ENCODE results near the gene TRIM56. TPM values are rescaled to one million over a fixed set of nuclear protein-coding genes. Genes with fewer than 3 reads are reported as not detected.
"Not testable (repeated sequence)": the region's sequence is repeated elsewhere in the genome, so short reads cannot be mapped to it uniquely, and the experiment has no call there.

TRIM56 gene
- total and polyA plus RNA-seq, 2 donors (not counting 1 experiment from before 2014, with no cell fraction given) = 6.0 to 27.6 TPM

GRCh38 chr7:101120315-101120714, 35.0 kb downstream of the TRIM56 start:
- Histone ChIP-seq H3K36me3 (ENCODE audit: control insufficient read depth, insufficient read depth, low read length) (no peaks in the 10 kb centered on the region), H3K79me2 (ENCODE audit: control insufficient read depth, insufficient read depth, low read length) (no peaks in the 10 kb centered on the region), H3K9ac (ENCODE audit: insufficient read depth, low read length) (no peak overlapping the region), H3K27ac (ENCODE audit: insufficient read depth, low read length) (peak overlapping the region; percentile 23), H3K4me1 (ENCODE audit: control insufficient read depth, extremely low read depth, insufficient read depth, low read length) (peaks cover 29% of the 10 kb centered on the region), H3K4me3 (replicated peaks in 1 of 4; ENCODE audit: control extremely low read depth in 1 of 4, insufficient read depth in 1 of 4, low read depth in 3 of 4, low read length in 4 of 4) (no peak overlapping the region), H3K27me3 (ENCODE audit: control insufficient read depth, insufficient read depth, low read length) (no peaks in the 10 kb centered on the region), H3K4me2 (ENCODE audit: extremely low read depth, insufficient read depth, low read length) (no peak overlapping the region), H3K9me3 (ENCODE audit: control insufficient read depth, insufficient read depth, low read depth, low read length) (no peaks in the 10 kb centered on the region), H2AFZ (ENCODE audit: low read length) (no peak overlapping the region), H4K20me1 (ENCODE audit: control insufficient read depth, extremely low read depth, insufficient read depth, low read length) (no peaks in the 10 kb centered on the region)
- DNase-seq (ENCODE audit: low read depth in 2 of 2) = peak in 1 of 2 donors; percentile 67
- TF ChIP-seq EZH2 (IDR thresholded peaks at IDR 0.05; ENCODE audit: low read length, missing control alignments) (no peak), CTCF (conservative IDR thresholded peaks at IDR 0.05 in 1 of 2, IDR thresholded peaks at IDR 0.05 in 1 of 2; ENCODE audit: low read depth in 1 of 2, low read length in 2 of 2) (no peak)

- H3K9me3 ChIP-seq (ENCODE audit: control insufficient read depth, insufficient read depth, low read depth, low read length); H3K4me3 ChIP-seq (replicated peaks in 1 of 4; ENCODE audit: control extremely low read depth in 1 of 4, insufficient read depth in 1 of 4, low read depth in 3 of 4, low read length in 4 of 4); H3K27me3 ChIP-seq (ENCODE audit: control insufficient read depth, insufficient read depth, low read length); H3K79me2 ChIP-seq (ENCODE audit: control insufficient read depth, insufficient read depth, low read length); H4K20me1 ChIP-seq (ENCODE audit: control insufficient read depth, extremely low read depth, insufficient read depth, low read length); DNase-seq (ENCODE audit: low read depth in 2 of 2); H2AFZ ChIP-seq (ENCODE audit: low read length); H3K36me3 ChIP-seq (ENCODE audit: control insufficient read depth, insufficient read depth, low read length); H3K4me2 ChIP-seq (ENCODE audit: extremely low read depth, insufficient read depth, low read length); H3K9ac ChIP-seq (ENCODE audit: insufficient read depth, low read length): not testable (repeated sequence)
- peaks cover 35% of the 10 kb centered on the region for H3K4me1 ChIP-seq (ENCODE audit: control insufficient read depth, extremely low read depth, insufficient read depth, low read length)
- peak overlapping the region; percentile 97 for H3K27ac ChIP-seq (ENCODE audit: insufficient read depth, low read length)
Measured at GRCh38 chr7:101121631-101121990, 36.3 kb downstream of the TRIM56 start.

GRCh38 chr7:101121991-101122932, 37.0 kb downstream of the TRIM56 start:
- Histone ChIP-seq H3K4me3 (replicated peaks in 1 of 4; ENCODE audit: control extremely low read depth in 1 of 4, insufficient read depth in 1 of 4, low read depth in 3 of 4, low read length in 4 of 4) (peak overlapping the region; percentile 22 to 57 (median 40)), H3K27ac (ENCODE audit: insufficient read depth, low read length) (peak overlapping the region; percentile 97), H3K9me3 (ENCODE audit: control insufficient read depth, insufficient read depth, low read depth, low read length) (no peaks in the 10 kb centered on the region), H2AFZ (ENCODE audit: low read length) (no peak overlapping the region), H3K27me3 (ENCODE audit: control insufficient read depth, insufficient read depth, low read length) (no peaks in the 10 kb centered on the region), H3K36me3 (ENCODE audit: control insufficient read depth, insufficient read depth, low read length) (no peaks in the 10 kb centered on the region), H3K79me2 (ENCODE audit: control insufficient read depth, insufficient read depth, low read length) (peaks cover 5% of the 10 kb centered on the region), H3K4me1 (ENCODE audit: control insufficient read depth, extremely low read depth, insufficient read depth, low read length) (peaks cover 32% of the 10 kb centered on the region), H3K4me2 (ENCODE audit: extremely low read depth, insufficient read depth, low read length) (peak overlapping the region; percentile 85), H3K9ac (ENCODE audit: insufficient read depth, low read length) (peak overlapping the region; percentile 68), H4K20me1 (ENCODE audit: control insufficient read depth, extremely low read depth, insufficient read depth, low read length) (no peaks in the 10 kb centered on the region)
- peak; percentile 98 to 100 for DNase-seq (ENCODE audit: low read depth in 2 of 2)
- no peak for TF ChIP-seq CTCF (conservative IDR thresholded peaks at IDR 0.05 in 1 of 2, IDR thresholded peaks at IDR 0.05 in 1 of 2; ENCODE audit: low read depth in 1 of 2, low read length in 2 of 2)
- no peak for TF ChIP-seq EZH2 (IDR thresholded peaks at IDR 0.05; ENCODE audit: low read length, missing control alignments)
